ENCODE data around the gene MAMLD1.

- TF ChIP-seq CTCF (IDR thresholded peaks at IDR 0.05) (no peak), POLR2A (IDR thresholded peaks at IDR 0.05) (no peak)
Observed at GRCh38 chrX:150332023-150332422, 31.1 kb upstream of the MAMLD1 start.
